Cardiac fibroblast (primary cell): ENCODE results near the gene FSTL5.

Experiments
- DNase-seq, 2 donors: peaks; one replicate each; pipeline versions ENCODE4 v3.0.0 to v3.0.0-alpha.2; 2010; ENCODE audit warnings: low read depth in 2 of 2
- H3K4me3 ChIP-seq, 2 donors: replicated peaks in 1 of 2; 1 replicate in 1 of 2; 2 replicates in 1 of 2; pipeline ENCODE4 v1.5.1; 2011; ENCODE audit warnings: low read depth in 2 of 2, low read length in 2 of 2, mild to moderate bottlenecking in 2 of 2, moderate library complexity in 1 of 2
- CTCF ChIP-seq: IDR thresholded peaks from one replicate; pipeline ENCODE4 v1.5.1; 2011; ENCODE audit warnings: low read depth, mild to moderate bottlenecking, low read length, inconsistent platforms

FSTL5 gene

GRCh38 chr4:161360982-161361381 is 802.8 kb downstream of the FSTL5 start:
- DNase-seq, result no peak
- H3K4me3 ChIP-seq, result no peak overlapping the region
- TF ChIP-seq CTCF, result no peak

- no peak for TF ChIP-seq CTCF
- DNase-seq, result no peak
- H3K4me3 ChIP-seq, result no peak overlapping the region
These were observed 804.3 kb downstream of the FSTL5 start for GRCh38 chr4:161359491-161359890.

GRCh38 chr4:161356351-161356750 is 807.4 kb downstream of the FSTL5 start:
- DNase-seq, result no peak
- TF ChIP-seq CTCF, result no peak
- no peak overlapping the region for H3K4me3 ChIP-seq

GRCh38 chr4:161350946-161351345 is 812.9 kb downstream of the FSTL5 start:
- TF ChIP-seq CTCF, result no peak
- H3K4me3 ChIP-seq, result no peak overlapping the region
- no peak for DNase-seq

- TF ChIP-seq CTCF, result no peak
- no peak for DNase-seq
- H3K4me3 ChIP-seq, result no peak overlapping the region
These were observed 818.1 kb downstream of the FSTL5 start for GRCh38 chr4:161345741-161346140.

- no peak for TF ChIP-seq CTCF
- no peak for DNase-seq
- H3K4me3 ChIP-seq, result no peak overlapping the region
These were observed 820.2 kb downstream of the FSTL5 start for GRCh38 chr4:161343569-161343950.

- DNase-seq, result no peak
These were observed 820.8 kb downstream of the FSTL5 start for GRCh38 chr4:161342881-161343568.

More at GRCh38 chr4:161342881-161343568, 820.8 kb downstream of the FSTL5 start:
- TF ChIP-seq CTCF, result no peak
- H3K4me3 ChIP-seq, result no peak overlapping the region
